ENCODE results near the gene NMT2.

NMT2 gene

GRCh38 chr10:15168291-15168785 is at the start of gene NMT2:
NMT2 (minus strand) TSS chr10:15168693; CDS start chr10:15168612, 81 bp downstream.
- H3K4me3 ChIP-seq (ENCODE audit: low read depth, low read length): peak within 1 kb of the TSS; percentile 80
- DNase-seq (ENCODE audit: low read depth): no peak
- TF ChIP-seq CTCF (IDR thresholded peaks at IDR 0.05; ENCODE audit: insufficient read depth, low read depth, low read length, missing control alignments): peak; percentile 49

GRCh38 chr10:15216700-15217099 is 48.2 kb upstream of the NMT2 start:
- no peak for DNase-seq (ENCODE audit: low read depth)

GRCh38 chr10:15214237-15214636 is 45.7 kb upstream of the NMT2 start:
- no peak for TF ChIP-seq CTCF (IDR thresholded peaks at IDR 0.05; ENCODE audit: insufficient read depth, low read depth, low read length, missing control alignments)
- H3K4me3 ChIP-seq (ENCODE audit: low read depth, low read length): no peak overlapping the region
- no peak for DNase-seq (ENCODE audit: low read depth)

More at GRCh38 chr10:15216700-15217099, 48.2 kb upstream of the NMT2 start:
- no peak overlapping the region for H3K4me3 ChIP-seq (ENCODE audit: low read depth, low read length)
- no peak for TF ChIP-seq CTCF (IDR thresholded peaks at IDR 0.05; ENCODE audit: insufficient read depth, low read depth, low read length, missing control alignments)

- TF ChIP-seq CTCF (IDR thresholded peaks at IDR 0.05; ENCODE audit: insufficient read depth, low read depth, low read length, missing control alignments): no peak
These were observed 45.0 kb upstream of the NMT2 start for GRCh38 chr10:15213461-15213861.

GRCh38 chr10:15211464-15211979 is 43.0 kb upstream of the NMT2 start:
- DNase-seq (ENCODE audit: low read depth): no peak
- no peak overlapping the region for H3K4me3 ChIP-seq (ENCODE audit: low read depth, low read length)
- TF ChIP-seq CTCF (IDR thresholded peaks at IDR 0.05; ENCODE audit: insufficient read depth, low read depth, low read length, missing control alignments): no peak

More at GRCh38 chr10:15213461-15213861, 45.0 kb upstream of the NMT2 start:
- DNase-seq (ENCODE audit: low read depth): no peak
- no peak overlapping the region for H3K4me3 ChIP-seq (ENCODE audit: low read depth, low read length)

GRCh38 chr10:15210521-15210920 is 42.0 kb upstream of the NMT2 start:
- DNase-seq (ENCODE audit: low read depth): no peak
- TF ChIP-seq CTCF (IDR thresholded peaks at IDR 0.05; ENCODE audit: insufficient read depth, low read depth, low read length, missing control alignments): no peak
- no peak overlapping the region for H3K4me3 ChIP-seq (ENCODE audit: low read depth, low read length)
